Esophagus mucosa (tissue), 1 donor: ENCODE data around the gene P3R3URF. TPM values are rescaled to one million over a fixed set of nuclear protein-coding genes. Genes with fewer than 3 reads are reported as not detected.

Experiments
- ATAC-seq: fragments of 200-7000 bp; cut with Tn5 transposase; one replicate; pipeline ENCODE4 v1.9.1; 2020
- total RNA-seq: library from RNA; stranded (reverse); gene quantifications from one replicate; pipeline ENCODE4 v1.2.4, GENCODE V29; 2023
- donor health status: DM: yes; HTN: yes; CAD: no.

P3R3URF gene
- total RNA-seq, 1 donor from 2014 or later, result not detected

DNA sequence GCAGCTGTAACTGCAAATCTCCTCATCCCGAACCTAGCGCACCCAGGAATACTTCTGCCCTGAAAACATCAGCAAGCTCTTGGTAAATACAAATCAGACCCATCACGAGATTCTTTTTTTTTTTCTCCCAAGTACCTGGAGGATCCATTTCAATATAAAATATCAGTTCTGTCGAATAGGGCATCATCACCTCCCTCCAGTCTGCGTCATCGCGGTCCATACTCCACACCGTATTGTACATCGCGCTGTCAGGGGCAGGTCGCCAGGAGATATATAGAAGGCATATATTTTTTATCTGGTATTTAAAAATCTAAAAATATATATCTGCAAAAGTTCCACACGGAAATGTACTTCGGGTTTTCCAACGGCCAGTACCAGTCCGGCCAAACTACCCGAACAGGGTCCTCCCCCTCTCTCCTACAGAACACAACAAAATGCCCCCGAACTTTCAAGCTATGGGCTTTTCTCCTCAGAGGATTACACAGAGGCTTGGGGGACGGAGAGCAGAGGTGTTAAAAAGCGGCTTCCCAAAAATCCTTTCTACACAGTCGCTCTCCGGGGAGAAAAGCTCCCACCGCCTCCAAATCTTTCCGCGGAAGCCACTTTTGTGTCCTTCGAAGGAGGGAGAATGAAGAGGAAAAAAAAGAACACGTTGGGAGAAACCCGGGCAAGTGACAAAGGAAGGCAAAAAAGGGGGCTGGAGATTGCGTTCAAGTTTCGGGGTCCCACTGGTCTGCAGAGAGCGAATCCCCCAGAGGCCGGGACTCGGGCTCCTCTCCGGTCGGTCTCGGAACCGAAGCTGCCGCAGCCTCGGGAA, 44.4 kb downstream of the P3R3URF start:
- ATAC-seq, result no peak

DNA sequence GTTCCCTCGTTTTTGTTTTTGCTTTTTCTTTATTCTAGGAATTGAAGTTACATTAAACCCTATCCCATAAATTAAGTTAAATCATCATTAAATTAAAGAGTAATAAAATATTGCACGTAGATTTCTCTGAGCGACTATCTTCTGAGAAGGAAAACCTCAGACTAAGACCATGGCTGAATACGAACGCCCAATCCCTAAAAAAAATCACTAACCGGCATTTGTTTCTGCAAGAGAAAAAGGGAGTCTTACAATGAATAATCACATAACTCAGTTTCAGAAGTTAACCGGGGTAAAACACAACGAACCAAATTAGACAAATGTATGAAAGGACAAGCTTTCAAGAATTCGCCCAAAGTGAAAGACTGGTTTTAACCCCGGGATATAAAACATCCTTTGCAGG, 45.2 kb downstream of the P3R3URF start:
- ATAC-seq, result no peak

DNA sequence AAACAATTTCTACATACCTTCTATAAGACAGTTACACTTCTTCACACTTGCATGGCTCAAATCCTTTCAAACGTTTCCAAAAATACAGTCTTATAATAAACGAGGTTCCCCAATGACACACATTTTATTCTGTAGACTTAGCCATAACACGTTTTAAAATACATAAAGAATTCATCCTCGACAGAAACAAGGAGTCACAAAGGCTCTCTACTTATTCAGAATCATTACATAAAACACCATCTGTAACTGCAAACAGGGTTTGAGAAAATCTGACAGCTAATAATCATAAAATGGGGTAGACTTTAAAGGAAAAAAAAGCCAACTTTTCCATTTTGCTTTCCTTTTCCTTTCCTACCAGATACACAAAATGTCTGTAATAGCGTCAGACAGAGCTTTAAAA, 45.7 kb downstream of the P3R3URF start:
- no peak for ATAC-seq

DNA sequence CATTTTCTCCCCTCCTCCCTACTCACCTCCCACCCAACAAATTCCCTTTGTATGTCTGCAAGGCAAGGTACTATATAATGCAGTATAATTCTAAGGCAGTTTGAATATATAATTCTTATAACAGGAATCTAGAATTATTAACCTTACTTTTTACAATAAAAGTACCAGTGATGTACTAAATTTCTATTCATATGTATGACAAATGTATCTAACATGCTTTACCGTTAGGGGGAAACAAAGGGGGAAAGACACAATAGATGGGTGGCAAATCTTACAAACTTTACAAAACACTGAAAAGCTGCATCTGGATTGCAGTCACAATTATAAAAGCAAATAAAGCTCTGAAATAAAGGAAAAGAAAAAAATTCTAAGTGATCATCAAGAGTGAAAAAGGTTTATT, 46.2 kb downstream of the P3R3URF start:
- no peak for ATAC-seq

DNA sequence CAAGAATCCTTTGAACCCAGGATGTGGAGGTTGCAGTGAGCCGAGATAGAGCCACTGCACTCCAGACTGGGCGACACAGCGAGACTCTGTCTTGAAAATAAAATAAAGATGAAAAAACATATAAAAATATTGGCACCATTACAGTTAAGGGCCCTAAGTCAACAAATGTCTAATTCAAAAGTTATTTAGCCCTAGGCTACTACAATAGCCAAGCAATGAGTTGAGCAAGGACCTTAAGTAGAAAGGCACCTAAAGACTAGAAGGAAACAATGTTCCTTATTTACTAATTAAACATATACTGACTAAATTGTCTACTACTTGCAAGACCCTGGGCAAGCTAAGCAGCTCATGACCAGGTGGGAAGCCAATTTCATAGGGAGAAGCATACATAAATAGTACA, 47.9 kb downstream of the P3R3URF start:
- no peak for ATAC-seq

Other genes with a start within 250 kb of the P3R3URF start
- gene PIK3R3, start 43.9 kb downstream of the P3R3URF start, total RNA-seq, result 5.5 TPM
- gene TSPAN1, start 1.4 kb downstream of the P3R3URF start, total RNA-seq, result 4.7 TPM
- gene POMGNT1, start 21.9 kb upstream of the P3R3URF start, total RNA-seq, result 28.3 TPM
- 1.7 TPM for gene LURAP1, start 26.8 kb upstream of the P3R3URF start, total RNA-seq
- 5.2 TPM for gene RAD54L, start 71.3 kb upstream of the P3R3URF start, total RNA-seq
- gene LRRC41, start 127.1 kb upstream of the P3R3URF start, total RNA-seq, result 42.0 TPM
- gene UQCRH, start 127.2 kb upstream of the P3R3URF start, total RNA-seq, result 291 TPM
- 18.5 TPM for gene NSUN4, start 164.3 kb upstream of the P3R3URF start, total RNA-seq
- 8.7 TPM for gene FAAH, start 217.8 kb upstream of the P3R3URF start, total RNA-seq